Kidney epithelial cell (primary cell): ENCODE data around the gene FKBP10. TPM values are rescaled to one million over a fixed set of nuclear protein-coding genes. Genes with fewer than 3 reads are reported as not detected.
"Not testable (repeated sequence)": the region's sequence is repeated elsewhere in the genome, so short reads cannot be mapped to it uniquely, and the experiment has no call there.

Experiments used
- DNase-seq: peaks from one replicate; pipeline ENCODE4 v3.0.0-alpha.2; 2010; ENCODE audit warnings: low read depth
- H3K27me3 ChIP-seq: 2 replicates; pipeline ENCODE4 v1.6.0; 2011; ENCODE audit warnings: low read length; ENCODE audit not compliant: control insufficient read depth, insufficient read depth
- H3K36me3 ChIP-seq: 2 replicates; pipeline ENCODE4 v1.5.1; 2011; ENCODE audit warnings: low read length; ENCODE audit not compliant: control insufficient read depth, insufficient read depth
- H3K4me3 ChIP-seq: 2 replicates; pipeline ENCODE4 v1.5.1; 2011; ENCODE audit warnings: low read depth, mild to moderate bottlenecking, control low read depth, low read length
- total RNA-seq: library from RNA; depleted of rRNA; stranded (reverse); fragments of >200 nt; gene quantifications from 2 replicates; pipeline ENCODE4 v1.2.3, GENCODE V29; 2015
- TF ChIP-seq, protein P1 (sequence below): IDR thresholded peaks from 2 replicates; pipeline ENCODE4 v1.5.1; 2011; ENCODE audit warnings: mild to moderate bottlenecking, moderate library complexity, low read length, control low read depth, inconsistent platforms; ENCODE audit not compliant: insufficient read depth, poor library complexity, severe bottlenecking

Gene FKBP10
- total RNA-seq, 1 donor from 2014 or later, result 157 TPM

DNA sequence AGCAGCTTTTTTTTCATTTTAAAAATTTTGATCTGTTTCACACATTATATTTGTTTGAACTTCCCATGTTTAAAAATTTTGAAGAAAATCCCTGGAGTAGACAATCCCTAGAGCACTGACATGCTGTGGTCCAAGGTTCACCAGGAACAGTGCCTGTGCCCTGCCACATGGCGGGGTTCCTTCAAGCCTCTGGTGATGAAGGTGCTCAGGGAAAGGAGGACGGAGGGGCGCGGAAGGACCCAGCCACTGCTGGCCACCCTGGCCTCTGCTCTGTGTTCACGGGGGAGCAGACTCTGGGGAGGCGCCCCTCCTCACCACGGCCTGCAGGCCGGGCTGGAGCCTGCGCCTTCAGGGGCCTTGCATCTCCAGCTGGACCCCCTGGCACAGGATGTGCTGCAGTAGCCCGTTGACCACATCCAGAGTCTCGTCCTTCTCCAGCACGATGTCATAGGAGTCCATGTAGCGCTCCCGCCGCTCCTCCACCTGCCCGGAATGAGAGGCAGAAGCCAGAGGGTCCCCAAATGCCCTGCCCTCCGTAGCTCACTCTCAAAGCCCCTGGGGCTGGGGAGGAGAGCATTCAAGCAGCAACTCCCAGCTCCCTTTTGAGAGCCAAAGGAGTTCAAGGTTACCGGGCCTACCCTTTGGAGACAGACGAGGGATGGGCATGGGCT, 12.5 kb downstream of the FKBP10 start:
- H3K4me3 ChIP-seq, result no peak overlapping the region
- TF ChIP-seq, protein P1, sequence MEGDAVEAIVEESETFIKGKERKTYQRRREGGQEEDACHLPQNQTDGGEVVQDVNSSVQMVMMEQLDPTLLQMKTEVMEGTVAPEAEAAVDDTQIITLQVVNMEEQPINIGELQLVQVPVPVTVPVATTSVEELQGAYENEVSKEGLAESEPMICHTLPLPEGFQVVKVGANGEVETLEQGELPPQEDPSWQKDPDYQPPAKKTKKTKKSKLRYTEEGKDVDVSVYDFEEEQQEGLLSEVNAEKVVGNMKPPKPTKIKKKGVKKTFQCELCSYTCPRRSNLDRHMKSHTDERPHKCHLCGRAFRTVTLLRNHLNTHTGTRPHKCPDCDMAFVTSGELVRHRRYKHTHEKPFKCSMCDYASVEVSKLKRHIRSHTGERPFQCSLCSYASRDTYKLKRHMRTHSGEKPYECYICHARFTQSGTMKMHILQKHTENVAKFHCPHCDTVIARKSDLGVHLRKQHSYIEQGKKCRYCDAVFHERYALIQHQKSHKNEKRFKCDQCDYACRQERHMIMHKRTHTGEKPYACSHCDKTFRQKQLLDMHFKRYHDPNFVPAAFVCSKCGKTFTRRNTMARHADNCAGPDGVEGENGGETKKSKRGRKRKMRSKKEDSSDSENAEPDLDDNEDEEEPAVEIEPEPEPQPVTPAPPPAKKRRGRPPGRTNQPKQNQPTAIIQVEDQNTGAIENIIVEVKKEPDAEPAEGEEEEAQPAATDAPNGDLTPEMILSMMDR, result no peak
- H3K36me3 ChIP-seq, result no peaks in the 10 kb centered on the region
- no peaks in the 10 kb centered on the region for H3K27me3 ChIP-seq
- DNase-seq, result no peak

DNA sequence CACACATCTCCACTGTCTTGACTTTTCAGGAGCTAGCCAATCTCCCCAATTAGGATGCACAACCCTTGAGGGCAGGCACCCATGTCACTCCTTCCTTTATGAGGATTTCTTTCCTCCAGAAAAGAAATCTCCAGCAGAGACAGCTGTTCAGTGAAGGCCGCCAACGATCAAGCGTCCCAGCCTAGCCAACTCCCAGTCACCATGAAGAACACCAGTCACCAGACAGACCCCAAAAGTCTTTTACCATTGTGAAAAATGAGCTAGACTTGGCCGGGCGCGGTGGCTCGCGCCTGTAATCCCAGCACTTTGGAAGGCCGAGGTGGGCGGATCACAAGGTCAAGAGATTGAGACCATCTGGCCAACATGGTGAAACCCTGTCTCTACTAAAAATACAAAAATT, 17.2 kb downstream of the FKBP10 start:
- not testable (repeated sequence) for H3K36me3 ChIP-seq, H3K4me3 ChIP-seq, DNase-seq, H3K27me3 ChIP-seq

DNA sequence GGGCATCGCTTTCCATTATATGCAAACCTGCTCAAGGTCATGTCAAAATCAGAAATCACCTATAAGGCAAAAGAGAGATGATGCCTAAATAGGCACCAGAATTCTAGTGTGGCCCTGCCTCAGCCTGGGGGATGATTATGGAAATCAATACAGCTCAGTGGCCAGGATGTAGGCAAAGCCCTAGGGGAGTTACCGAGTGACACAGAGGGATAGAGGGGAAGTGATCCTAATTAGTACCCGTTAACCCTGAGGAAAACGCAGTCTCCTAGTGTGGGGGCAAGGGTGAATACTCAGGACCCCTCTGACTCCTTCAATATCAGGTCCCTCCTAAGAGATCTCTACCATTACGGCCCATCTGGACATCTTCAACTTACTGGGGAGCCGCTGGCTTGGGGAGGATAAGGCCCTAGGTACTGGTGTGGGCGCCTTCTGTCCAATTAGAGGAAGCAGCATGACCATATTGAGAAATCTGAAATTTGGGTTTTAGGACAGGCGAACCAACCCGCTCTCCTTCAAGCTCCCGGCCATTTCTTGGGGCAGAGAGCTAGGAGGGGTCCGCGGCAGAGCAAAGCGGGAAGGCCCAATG, 22.5 kb downstream of the FKBP10 start:
- Histone ChIP-seq H3K36me3 (peaks cover 2% of the 10 kb centered on the region), H3K4me3 (peak overlapping the region; percentile 81), H3K27me3 (no peaks in the 10 kb centered on the region)
- no peak for DNase-seq
- TF ChIP-seq, protein P1, result no peak

DNA sequence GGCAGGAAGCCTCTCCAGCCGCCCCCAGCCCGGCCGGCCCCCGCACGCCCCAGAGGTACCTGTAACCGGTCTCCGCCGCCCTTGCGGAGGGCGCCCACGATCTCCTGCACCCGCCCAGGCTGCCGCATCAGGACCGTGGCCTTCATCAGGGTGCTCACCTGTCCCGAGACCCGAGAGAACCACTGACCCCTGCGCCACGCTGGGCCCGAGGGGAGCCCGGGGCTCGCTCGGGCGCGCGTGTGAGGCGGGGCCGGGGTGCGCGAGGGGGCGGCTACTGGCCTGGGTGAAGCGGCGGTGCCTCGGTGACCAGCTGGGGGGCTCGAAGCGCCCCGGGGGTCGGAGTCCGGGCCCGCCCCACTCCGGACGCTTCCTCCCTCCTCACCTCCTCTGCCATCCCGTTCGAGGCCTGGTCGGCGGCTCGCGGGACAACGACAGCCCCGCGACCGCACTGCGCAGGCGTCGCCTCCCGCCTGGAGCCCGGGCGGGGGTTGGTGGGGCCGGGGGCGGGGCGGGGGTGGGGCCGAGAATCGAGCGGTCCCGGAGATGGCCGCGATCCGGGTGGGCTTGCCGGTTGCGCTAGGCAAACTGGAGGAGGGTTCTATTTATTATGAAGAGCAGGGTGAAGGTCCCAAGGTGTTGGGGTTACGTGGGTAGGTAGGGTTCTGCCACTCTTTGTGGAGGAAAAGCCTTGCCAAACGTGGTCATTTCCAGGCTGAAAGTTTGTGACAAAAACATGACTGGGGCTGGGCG, 23.2 kb downstream of the FKBP10 start, which contains the start of gene NT5C3B:
Gene NT5C3B, minus strand, starts transcription at position 433 of the 750 bp plus-strand sequence. Its CDS starts 39 bp downstream, at position 394.
- DNase-seq, result no peak
- peaks cover 1% of the 10 kb centered on the region for H3K36me3 ChIP-seq
- no peaks in the 10 kb centered on the region for H3K27me3 ChIP-seq
- TF ChIP-seq, protein P1, result no peak
- peak within 1 kb of the TSS; percentile 81 for H3K4me3 ChIP-seq

DNA sequence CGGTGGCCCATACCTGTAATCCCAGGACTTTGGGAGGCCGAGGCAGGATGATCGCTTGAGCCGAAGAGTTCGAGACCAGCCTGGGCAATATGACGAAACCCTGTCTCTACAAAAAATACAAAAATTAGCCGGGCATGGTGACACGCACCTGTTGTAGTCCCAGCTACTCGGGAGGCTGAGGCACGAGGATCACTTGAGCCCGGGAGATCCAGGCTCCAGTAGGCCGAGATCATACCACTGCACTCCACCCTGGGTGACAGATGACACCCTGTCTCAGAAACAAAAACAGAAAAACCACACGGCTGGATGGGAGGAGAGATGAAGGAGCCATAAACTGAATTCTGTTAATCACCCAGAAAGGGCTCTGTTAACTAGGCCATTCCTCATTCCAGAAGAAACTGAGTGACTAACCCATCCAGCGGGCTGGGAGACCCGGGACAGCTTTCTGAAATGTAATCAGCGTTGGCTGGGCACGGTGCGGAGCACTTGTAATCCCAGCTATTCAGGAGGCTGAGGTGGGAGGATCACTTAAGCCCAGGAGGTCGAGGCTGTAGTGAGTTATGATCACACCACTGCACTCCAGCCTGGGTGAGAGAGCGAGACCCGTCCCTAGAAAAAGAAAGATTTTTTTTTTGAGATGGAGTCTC, 23.9 kb downstream of the FKBP10 start:
- H3K36me3 ChIP-seq, result no peaks in the 10 kb centered on the region
- peak overlapping the region; percentile 81 for H3K4me3 ChIP-seq
- TF ChIP-seq, protein P1, result no peak

More for the DNA sequence above, 23.9 kb downstream of the FKBP10 start:
- no peaks in the 10 kb centered on the region for H3K27me3 ChIP-seq
- no peak for DNase-seq
